HG02840 (cell line): ENCODE results near the gene C15orf62.

ENCODE experiments used
- ATAC-seq: cut with Tn5 transposase; IDR thresholded peaks from one replicate; pipeline ENCODE4 v1.9.1; 2021; ENCODE audit warnings: mild to moderate bottlenecking, moderate library complexity, moderate number of reproducible peaks; ENCODE audit not compliant: unreplicated experiment, low FRiP score

The C15orf62 gene

DNA sequence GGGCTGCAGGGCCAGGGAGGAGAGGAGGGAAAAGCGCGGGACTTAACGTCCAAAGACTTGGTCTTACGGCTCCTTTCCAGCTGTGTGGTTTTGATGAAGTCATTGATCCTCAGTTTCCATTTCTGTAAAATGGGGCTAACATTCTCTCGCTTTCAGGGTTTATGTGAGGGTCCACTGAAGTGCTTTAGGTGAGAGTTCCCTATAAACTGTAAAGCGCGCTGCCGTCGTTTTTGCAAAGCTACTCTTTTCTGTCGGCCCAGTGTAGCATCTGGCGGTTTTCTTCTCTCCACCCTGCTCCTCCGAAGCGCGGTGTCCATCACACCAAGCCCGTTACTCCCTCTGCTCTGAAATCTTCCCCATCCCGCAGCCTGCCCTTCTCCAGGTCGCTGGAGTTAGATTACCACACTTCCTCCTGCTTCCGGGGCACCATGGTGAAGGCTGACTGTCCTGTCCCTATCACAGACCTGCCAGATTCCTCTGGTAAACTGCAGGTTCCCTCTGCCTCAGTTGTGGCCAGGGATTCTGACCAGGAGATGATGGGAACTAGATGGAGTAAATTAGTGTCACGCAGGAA is 38.2 kb downstream of the C15orf62 start:
- no peak for ATAC-seq

- ATAC-seq = no peak
Observed at GRCh38 chr15:40808861-40809450, 39.2 kb downstream of the C15orf62 start.

GRCh38 chr15:40812721-40813425 is 43.1 kb downstream of the C15orf62 start:
- ATAC-seq = no peak

GRCh38 chr15:40815042-40815698 is 45.4 kb downstream of the C15orf62 start:
- ATAC-seq = no peak

DNA sequence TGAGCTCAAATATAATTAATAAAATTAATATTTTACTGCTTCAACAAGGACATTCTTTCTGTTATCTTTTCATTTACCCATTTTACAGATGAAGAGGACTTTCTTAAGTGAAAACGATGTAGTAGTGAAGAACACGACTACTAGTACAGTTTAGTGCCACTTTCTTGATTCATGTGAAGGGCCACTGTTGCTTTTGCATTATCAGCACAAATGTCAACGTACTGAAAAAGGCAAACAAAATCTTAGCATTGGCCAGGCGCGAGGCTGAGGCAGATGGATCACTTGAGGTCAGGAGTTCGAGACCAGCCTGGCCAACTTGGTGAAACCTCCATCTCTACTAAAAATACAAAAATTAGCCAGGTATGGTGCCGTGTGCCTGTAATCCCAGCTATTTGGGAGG is 49.3 kb downstream of the C15orf62 start:
- no peak for ATAC-seq

- ATAC-seq = no peak
Observed at GRCh38 chr15:40821195-40821594, 51.4 kb downstream of the C15orf62 start.
